Natural killer cell (primary cell): ENCODE measurements around the gene PTCHD1. TPM values are rescaled to one million over a fixed set of nuclear protein-coding genes. Genes with fewer than 3 reads are reported as not detected.

Source experiments
- ATAC-seq, 3 donors: fragments of 150-1000 bp in 2 of 3; fragments of 200-7000 bp in 1 of 3; cut with Tn5 transposase; 1 replicate in 1 of 3; 2 replicates in 2 of 3; pipeline ENCODE4 v1.10.0; 2021; ENCODE audit warnings: mild to moderate bottlenecking in 2 of 3, moderate library complexity in 2 of 3
- DNase-seq, 2 donors: peaks; one replicate each; pipeline versions ENCODE4 v3.0.0 to v3.0.0-alpha.2; 2013 to 2021; ENCODE audit warnings: mixed read lengths in 1 of 2
- H3K27ac ChIP-seq: one replicate; pipeline ENCODE4 v1.5.1; 2013; ENCODE audit warnings: mild to moderate bottlenecking, low read length
- H3K27me3 ChIP-seq: one replicate; pipeline ENCODE4 v1.6.1; 2013; ENCODE audit warnings: low read length; ENCODE audit not compliant: control insufficient read depth, insufficient read depth
- H3K36me3 ChIP-seq: one replicate; pipeline ENCODE4 v1.6.1; 2013; ENCODE audit warnings: low read length; ENCODE audit not compliant: control insufficient read depth, insufficient read depth
- H3K4me1 ChIP-seq: one replicate; pipeline ENCODE4 v1.6.1; 2013; ENCODE audit warnings: low read length; ENCODE audit not compliant: control insufficient read depth, insufficient read depth
- H3K4me3 ChIP-seq: one replicate; pipeline ENCODE4 v1.5.1; 2013; ENCODE audit warnings: low read length
- H3K9me3 ChIP-seq: one replicate; pipeline ENCODE4 v1.6.1; 2013; ENCODE audit warnings: low read length; ENCODE audit not compliant: control insufficient read depth, insufficient read depth
- H3K27ac Mint-ChIP-seq, 2 donors: one replicate each; pipeline ENCODE4 v1.8.0; 2022; ENCODE audit warnings: mild to moderate bottlenecking in 2 of 2, mixed read lengths in 2 of 2, moderate library complexity in 1 of 2
- H3K27me3 Mint-ChIP-seq, 2 donors: one replicate each; pipeline ENCODE4 v1.8.0; 2022; ENCODE audit warnings: low read depth in 2 of 2, mixed read lengths in 2 of 2
- H3K36me3 Mint-ChIP-seq: one replicate; pipeline ENCODE4 v1.8.0; 2022; ENCODE audit warnings: mixed read lengths
- H3K4me1 Mint-ChIP-seq, 2 donors: one replicate each; pipeline ENCODE4 v1.8.0; 2022; ENCODE audit warnings: mixed read lengths in 2 of 2
- H3K4me3 Mint-ChIP-seq: one replicate; pipeline ENCODE4 v1.8.0; 2022; ENCODE audit warnings: mild to moderate bottlenecking, moderate library complexity, mixed read lengths
- H3K9me3 Mint-ChIP-seq, 2 donors: one replicate each; pipeline ENCODE4 v1.8.0; 2022; ENCODE audit warnings: mixed read lengths in 2 of 2
- CTCF ChIP-seq: fragments of 200-600 bp; IDR thresholded peaks from one replicate; pipeline ENCODE4 v1.8.0; 2022; ENCODE audit warnings: antibody characterized with exemption
- WGBS: methylation state at CpG from one replicate; pipeline ENCODE4 v1.1.7; 2013; ENCODE audit warnings: missing lambda C conversion rate; ENCODE audit not compliant: insufficient coverage; 5-methylcytosine and 5-hydroxymethylcytosine counted together
- intact Hi-C: fragments of 100-400 bp; cut with micrococcal nuclease; formaldehyde crosslinking; loops from one replicate; pipeline ENCODE4 v1.14.2; 2022
- total RNA-seq, 4 donors: library from RNA; stranded (reverse); fragments of 120-200 nt in 1 of 4; gene quantifications; one replicate each; pipeline versions ENCODE4 v1.2.3 to v1.2.4, GENCODE V29; 2013 to 2022

Gene PTCHD1
- total RNA-seq, 3 donors from 2014 or later (not counting 1 experiment from before 2014, with no cell fraction given), result not detected

GRCh38 chrX:23327104-23327503 is 7.5 kb upstream of the PTCHD1 start:
- TF ChIP-seq CTCF, result no peak
- Histone ChIP-seq H3K4me3 (no peak overlapping the region), H3K9me3 (no peaks in the 10 kb centered on the region), H3K27ac (no peak overlapping the region), H3K36me3 (no peaks in the 10 kb centered on the region), H3K27me3 (no peaks in the 10 kb centered on the region), H3K4me1 (no peaks in the 10 kb centered on the region)
- Mint-ChIP-seq H3K4me3 (no peak overlapping the region), H3K4me1 (no peaks in the 10 kb centered on the region), H3K27me3 (peaks cover 9 to 34% of the 10 kb centered on the region in 2 donors), H3K27ac (no peak overlapping the region), H3K9me3 (no peaks in the 10 kb centered on the region), H3K36me3 (no peaks in the 10 kb centered on the region)
- intact Hi-C loops, result no loop called here
- WGBS, result no CpG with 5 or more reads among the region's 2 CpGs
- ATAC-seq (no peak), DNase-seq (no peak)

- Histone ChIP-seq H3K4me1 (no peaks in the 10 kb centered on the region), H3K36me3 (no peaks in the 10 kb centered on the region), H3K4me3 (no peak overlapping the region), H3K27ac (no peak overlapping the region), H3K27me3 (peaks cover 2% of the 10 kb centered on the region), H3K9me3 (no peaks in the 10 kb centered on the region)
- Mint-ChIP-seq H3K4me1 (peaks cover 0 to 7% of the 10 kb centered on the region in 2 donors), H3K27me3 (peaks cover 19 to 43% of the 10 kb centered on the region in 2 donors), H3K4me3 (no peak overlapping the region), H3K9me3 (no peaks in the 10 kb centered on the region), H3K27ac (no peak overlapping the region), H3K36me3 (no peaks in the 10 kb centered on the region)
- WGBS, result 7% methylated on average over 11 of the region's 11 CpGs
- no peak for TF ChIP-seq CTCF
- intact Hi-C loops, result no loop called here
- no peak for ATAC-seq
- DNase-seq, result no peak
Measured at GRCh38 chrX:23331701-23332100, 2.9 kb upstream of the PTCHD1 start.

- no peak overlapping the region for H3K4me3 ChIP-seq
- H3K27ac ChIP-seq, result no peak overlapping the region
- DNase-seq (peak in 1 of 2 donors; percentile 17), ATAC-seq (no peak)
- H3K27me3 ChIP-seq, result peaks cover 2% of the 10 kb centered on the region
- H3K9me3 Mint-ChIP-seq, result no peaks in the 10 kb centered on the region
- no peak for TF ChIP-seq CTCF
- peaks cover 19 to 46% of the 10 kb centered on the region in 2 donors for H3K27me3 Mint-ChIP-seq
- no peaks in the 10 kb centered on the region for H3K36me3 Mint-ChIP-seq
- WGBS, result 1% methylated on average over 41 of the region's 42 CpGs
- no peaks in the 10 kb centered on the region for H3K36me3 ChIP-seq
- intact Hi-C loops, result no loop called here
- no peaks in the 10 kb centered on the region for H3K9me3 ChIP-seq
- H3K4me1 Mint-ChIP-seq, result peaks cover 0 to 7% of the 10 kb centered on the region in 2 donors
- H3K4me3 Mint-ChIP-seq, result no peak overlapping the region
- H3K4me1 ChIP-seq, result no peaks in the 10 kb centered on the region
- no peak overlapping the region for H3K27ac Mint-ChIP-seq
Measured at GRCh38 chrX:23332101-23332887, 2.4 kb upstream of the PTCHD1 start.
